GM21529 (cell line): ENCODE data around the gene C8G.

Experiments
- ATAC-seq: cut with Tn5 transposase; IDR thresholded peaks from one replicate; pipeline ENCODE4 v1.9.1; 2021; ENCODE audit not compliant: unreplicated experiment

Gene C8G

DNA sequence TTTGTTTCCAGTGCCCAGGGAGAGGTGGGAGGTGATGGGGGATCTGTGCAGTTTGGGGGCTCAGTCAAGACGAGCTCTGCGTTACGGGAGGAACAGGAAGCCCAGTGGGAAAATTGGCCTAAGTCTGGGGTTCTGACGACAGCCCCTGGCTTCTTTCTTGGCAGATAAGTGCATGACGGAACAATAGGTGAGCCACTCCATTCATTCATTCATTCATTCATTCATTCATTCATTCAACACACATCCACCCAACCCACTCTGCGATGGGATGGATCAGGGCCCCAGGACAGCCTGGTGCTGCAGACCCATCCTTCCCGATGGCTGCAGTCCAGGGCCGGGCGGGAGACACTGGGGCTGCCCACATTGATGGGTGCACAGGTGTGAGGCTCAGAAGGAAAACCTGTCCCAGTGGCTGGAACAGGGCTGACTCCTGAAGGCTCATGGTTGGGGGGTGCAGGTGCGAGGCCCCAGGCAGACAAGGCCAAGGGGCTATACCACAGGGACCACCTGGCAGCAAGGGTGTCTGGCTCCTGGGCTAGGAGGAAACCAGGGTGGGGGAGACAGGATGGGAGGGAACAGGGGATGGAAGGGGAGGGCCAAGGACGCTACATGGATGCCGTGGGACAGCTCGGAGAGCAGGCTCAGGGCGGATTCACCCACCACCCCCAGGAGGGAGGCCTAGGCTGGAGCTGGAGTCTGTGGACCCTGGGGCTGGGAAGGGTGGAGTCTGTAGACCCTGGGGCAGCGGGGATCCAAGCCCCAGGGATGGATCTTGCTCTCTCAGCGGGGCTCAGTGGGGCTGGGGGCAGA, 35.8 kb downstream of the C8G start:
- no peak for ATAC-seq

DNA sequence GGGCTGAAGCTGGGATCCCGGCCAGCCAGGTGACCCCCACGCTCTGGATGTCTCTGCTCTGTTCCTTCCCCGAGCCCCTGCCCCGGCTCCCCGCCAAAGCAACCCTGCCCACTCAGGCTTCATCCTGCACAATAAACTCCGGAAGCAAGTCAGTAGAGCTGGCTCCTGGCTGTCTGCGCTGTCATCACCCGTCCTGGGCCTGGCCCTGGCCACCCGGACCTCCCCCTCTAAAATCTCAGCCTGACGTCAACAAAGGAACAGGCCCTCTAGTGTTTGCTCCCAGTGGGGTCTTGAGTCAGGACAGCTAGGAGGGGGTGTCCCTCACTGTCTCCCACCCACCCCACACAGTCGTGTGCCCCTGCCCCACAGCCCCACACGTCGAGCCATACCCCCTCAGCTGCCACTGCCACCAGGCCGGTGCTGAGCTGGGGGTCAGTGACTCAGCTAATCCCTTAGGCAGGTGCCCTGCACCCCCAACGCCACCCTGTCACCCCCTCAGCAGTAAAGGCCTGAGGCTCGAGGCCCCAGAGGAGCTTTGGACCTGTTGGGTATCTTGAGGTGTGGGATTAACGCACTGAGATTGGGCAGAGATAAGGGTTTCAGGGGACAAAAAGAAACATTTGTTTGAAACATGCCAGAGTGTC, 36.7 kb downstream of the C8G start:
- ATAC-seq: no peak

DNA sequence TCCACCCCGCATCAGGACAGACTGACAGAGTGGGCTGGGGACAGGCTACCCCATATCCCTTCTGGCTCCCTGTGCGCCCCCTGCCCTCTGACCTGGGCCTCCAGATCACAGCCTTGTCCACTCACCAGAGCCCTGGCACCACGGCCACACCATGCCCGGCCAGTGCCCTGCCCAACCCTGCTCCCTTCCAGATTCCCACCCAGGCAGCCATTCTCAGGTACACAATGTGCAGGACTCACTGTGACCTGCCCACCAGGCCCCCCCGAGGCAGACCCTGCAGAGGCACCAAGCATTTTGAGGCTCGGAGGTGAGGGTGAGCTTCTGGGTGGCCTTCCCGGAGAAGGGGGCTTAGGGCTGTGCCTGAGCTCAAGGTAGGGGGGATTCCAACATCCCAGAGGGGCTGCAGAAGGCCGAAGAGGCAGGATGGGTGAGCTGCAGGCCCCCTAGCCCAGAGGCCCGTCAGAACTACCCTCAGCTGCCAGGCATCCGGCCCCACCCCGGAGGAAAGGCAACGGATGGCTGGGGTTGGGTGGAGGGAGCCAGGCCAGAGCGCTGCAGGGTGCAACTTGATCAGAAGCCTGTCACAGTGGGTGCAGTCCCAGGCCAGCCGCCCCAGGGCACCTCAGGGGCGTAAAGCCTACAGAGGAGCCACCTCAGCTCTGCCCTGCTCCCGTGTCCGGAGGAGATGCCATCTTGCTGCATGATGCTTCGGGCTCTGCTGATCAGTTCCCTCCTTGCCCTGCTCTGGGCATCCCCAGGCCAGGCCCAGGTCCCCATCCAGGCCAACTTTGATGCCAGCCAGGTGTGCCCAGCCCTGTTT, 37.4 kb downstream of the C8G start, which contains the start of gene LCNL1:
TSS of gene LCNL1 (plus strand) at position 762 of the 820 bp plus-strand sequence. CDS start 594 bp downstream, outside the sequence.
- ATAC-seq: no peak

DNA sequence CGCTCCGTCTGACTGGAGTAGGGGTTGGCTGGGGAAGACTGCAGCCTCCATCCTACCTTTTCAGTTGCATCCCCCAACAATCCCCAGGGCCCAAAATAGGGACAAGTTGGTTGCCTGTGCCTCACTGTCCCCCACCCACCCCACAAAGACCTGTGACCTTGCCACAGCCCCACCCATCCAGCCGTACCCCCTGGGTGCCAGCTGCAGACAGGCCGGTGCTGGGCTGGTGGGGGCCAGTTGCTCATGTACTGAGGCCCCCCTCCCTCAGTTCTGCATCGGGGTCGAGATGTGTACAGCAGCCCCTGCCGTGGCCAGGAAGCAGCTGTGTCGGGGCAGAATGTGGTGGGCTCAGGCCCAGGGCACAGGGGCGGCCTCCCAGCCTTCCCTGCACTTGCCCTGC, 38.1 kb downstream of the C8G start:
- no peak for ATAC-seq

DNA sequence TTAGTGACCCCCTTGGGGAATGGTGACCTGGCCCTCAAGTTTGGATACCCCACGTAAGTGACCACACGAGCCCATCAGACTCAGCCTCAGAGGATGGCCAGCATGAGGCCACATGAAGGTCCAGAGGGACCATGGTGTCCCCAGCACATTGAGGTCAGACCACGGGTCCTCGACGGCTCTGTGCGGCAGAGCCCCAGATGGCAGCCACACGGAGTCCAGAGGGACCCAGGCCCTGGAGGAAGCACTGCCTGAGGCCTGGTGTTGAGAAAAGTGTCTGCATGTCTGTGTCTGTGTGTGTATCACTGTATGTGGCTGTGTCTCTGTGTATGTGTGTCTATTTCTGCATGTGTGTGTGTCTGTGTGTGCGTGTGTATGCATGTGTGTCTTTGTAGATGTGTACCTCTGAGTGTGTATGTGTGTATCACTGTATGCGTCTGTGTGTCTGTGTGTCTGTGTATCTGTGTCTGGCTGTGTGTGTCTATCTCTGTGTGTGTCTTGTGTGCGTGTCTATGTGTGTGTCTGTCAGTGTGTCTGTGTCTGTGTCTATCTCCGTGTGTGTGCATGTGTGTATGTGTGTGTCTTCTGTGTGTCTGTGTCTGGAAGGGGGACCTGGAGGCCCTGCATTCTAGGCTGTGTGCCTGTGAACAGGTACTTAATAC, 38.7 kb downstream of the C8G start:
- ATAC-seq: no peak

DNA sequence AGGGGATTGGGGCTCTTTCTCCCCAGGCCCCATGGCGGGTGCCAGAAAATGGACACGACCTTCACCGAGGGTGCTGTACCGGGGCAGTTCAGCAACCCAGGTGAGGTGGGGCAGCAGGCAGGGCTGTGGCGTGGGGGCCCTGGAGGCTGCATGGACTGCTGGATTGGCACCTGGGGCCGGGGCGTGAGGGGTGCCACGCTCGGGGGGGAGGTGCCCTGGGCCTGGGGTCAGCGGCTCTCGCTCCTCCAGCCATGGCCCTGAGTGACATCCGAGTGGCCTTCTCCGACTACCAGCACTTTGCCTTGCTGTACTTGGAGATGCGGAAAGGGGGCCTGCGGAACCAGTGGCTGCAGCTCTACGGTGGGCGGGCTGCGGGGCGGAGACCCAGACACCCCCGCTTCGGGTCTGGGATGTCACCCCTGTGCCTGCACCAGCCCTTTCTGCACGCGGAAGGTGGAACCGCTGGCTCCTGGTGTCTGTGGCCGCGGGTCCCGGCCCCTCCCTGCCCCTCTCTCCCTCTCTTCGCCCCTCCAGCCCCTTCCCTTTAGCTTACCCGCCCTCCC, 39.5 kb downstream of the C8G start:
- ATAC-seq: no peak

DNA sequence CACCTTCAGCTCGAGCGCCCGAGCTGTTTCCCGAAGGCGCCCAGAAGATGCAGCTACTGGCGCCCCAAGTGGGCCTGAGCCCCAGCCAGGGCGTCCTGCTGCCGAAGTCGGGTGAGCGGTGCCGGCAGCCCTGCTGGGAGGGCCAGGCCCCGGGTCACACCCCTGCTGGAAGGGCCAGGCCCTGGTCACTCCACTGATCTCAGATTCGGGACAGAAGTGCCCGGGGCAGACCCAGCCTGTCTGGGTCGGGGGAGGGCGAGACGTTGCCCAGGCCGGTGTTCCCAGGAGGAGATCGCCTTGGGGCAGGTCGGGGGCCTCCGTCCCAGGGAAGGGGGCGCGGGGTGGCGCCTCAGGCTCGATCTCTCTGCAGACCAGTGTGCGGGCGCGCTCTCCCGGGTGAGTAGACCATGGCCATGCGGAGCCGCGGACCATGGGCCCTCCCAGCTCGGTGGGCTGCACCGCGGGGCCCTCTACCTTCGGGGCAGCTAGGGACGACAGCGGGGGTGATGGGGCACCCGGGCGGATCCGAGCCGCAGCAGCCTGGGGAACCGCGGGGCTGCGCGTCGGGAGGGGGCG, 40.1 kb downstream of the C8G start:
- ATAC-seq: no peak

DNA sequence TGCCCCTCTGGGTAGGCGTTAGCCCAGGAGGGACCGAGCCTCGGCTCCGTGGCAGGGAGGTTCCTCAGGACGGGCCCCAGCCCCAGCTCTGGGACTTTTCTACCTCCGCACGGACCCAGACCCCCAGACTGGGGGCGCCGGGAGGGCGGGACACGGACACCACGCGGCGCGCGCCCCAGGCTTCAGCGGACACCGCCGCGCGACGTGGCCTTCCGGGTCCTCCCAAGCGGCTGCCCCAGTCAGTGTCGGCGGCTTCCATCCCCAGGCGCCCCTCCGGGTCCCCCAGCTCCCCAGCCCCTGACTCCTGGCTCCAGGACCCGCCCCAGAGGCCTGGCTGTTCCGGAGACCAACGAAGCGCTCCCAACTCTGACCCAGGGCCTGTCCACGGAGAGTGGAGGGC, 40.8 kb downstream of the C8G start:
- no peak for ATAC-seq

DNA sequence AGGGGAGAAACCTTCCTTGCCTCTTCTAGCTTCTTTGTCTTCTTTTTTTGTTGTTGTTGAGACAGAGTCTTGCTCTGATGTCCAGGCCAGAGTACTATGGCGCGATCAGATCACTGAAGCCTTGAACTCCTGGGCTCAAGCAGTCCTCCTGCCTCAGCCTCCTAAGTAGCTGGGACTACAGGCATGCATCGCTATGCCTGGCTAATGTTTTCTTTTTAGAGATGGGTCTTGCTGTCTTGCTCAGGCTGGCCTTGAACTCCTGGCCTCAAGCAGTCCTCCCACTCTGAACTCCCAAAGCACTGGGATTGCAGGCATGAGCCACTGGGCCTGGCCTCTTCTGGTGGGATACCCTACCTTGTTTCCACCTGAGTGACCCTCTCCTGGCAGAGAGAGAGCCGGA, 43.8 kb downstream of the C8G start:
- ATAC-seq: no peak

DNA sequence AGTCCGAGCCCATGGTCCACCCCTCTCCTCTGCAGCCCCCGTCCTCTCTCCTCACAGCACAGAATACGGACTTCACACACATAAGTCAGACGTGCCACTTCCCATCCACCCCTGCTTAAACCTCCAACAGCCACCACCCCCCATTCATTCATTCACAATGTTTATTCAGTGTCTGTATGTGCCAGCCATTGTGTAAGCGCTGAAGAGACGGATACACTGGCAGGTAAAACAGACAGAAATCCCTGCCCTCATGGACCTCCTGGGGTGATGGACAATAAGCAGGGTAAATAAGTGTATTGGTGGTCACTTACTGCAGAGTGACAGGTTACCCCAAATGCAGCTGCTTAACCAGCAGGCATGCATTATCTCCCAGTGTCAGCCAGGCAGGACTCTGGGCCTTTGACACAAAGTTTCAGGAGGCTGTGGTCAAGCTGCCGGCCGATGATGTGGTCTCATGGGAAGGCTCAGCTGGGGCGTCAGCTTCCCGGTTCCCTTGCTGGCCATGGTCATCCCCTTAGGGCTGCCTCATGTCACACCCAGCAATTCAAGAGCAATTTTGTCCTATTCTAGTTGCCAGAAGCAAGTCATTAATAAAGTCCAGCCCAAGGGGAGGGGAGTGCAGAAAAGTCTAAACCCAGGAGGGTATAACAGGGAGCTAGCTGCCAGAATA, 45.3 kb downstream of the C8G start:
- no peak for ATAC-seq

DNA sequence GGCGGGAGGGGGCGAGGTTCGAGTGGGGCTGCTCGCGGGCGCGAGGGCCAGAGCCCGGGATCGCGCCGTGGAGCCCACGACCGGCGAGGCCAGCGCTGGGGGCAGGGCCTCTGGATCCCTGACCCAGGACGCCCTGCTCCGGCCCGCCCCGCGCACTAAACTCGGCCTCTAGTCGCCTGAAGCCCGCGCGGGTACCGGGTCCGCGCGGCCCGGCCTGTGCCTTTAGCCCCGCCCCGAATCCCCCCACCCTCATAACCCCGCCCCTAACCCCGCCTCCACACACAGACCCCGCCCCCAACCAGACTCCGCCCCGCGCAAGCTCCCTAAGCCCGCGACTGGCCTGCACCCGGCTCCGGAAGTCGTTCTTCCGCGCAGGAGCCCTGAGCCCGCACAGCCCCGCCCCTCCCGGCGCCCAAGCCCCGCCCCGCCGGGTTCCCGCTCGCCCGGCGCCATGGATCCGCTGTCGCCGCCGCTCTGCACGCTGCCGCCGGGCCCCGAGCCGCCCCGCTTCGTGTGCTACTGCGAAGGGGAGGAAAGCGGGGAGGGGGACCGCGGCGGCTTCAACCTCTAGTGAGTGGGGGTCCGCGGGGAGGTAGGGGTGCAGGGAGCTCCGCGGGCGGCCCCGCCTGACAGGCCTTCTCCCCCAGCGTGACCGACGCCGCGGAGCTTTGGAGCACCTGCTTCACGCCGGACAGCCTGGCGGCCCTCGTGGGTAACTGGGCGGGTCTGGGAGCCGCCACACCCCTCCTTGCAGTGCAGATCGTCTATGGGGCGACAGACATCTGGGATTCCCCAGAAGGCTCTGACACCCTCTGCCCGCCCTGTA, 47.2 kb downstream of the C8G start, which contains the start of gene PAXX:
TSS of gene PAXX (plus strand) at position 430 of the 826 bp plus-strand sequence. CDS start at position 452, 22 bp downstream.
- peak; percentile 87 for ATAC-seq

DNA sequence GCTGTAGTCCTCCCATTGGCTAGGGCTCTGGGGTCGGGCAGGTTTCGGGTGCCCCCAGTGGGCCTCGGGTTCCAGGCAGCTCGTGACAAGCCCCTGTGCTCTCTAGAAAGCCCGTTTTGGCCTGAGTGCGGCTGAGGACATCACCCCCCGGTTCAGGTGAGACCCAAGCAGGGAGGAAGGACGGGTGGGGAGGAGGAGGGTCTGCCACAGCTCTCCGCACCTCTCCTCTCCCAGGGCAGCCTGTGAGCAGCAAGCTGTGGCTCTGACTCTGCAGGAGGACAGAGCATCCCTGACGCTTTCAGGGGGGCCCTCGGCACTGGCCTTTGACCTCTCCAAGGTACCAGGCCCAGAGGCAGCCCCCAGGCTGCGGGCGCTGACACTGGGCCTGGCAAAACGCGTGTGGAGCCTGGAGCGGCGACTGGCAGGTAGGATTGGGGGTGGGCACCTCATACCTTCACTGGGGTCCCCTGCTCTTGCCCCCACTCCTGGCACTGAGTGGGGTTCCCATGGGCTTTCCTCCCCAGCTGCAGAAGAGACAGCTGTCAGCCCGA, 47.9 kb downstream of the C8G start:
- ATAC-seq: no peak

DNA sequence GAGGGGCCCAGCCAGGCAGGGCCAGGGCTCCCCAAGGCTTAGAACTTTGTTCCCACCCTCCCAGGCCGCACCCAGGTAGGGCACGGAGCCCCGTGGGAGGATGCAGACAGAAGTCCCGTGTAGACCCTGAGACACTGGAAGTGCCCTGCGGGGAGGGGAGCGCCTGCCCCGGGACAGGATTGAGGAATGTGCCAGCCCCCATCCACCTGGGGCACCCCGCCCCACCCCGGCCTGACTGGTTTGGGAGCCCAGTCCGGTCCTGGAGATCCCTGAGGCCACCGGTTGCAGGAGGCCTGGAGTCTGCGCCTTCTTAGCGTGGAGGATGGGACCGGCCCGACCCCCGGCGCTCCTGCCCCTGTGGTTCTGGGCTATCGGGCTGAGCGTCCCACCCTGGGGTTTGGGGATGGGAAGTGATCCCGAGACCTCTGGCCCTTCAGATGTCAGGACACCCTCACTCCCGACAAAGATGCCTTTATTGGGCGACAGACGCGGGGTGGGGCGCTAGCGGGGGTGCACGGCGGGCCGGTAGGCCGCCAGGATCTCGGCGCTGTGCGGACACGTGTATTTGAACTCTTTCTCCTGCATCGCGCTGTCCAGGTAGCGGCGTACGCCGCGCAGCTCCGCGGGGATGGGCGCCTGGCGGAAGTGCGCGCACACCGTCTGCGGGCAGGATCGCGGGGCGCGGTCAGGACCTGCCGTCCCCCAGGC, 49.3 kb downstream of the C8G start:
- ATAC-seq: no peak

DNA sequence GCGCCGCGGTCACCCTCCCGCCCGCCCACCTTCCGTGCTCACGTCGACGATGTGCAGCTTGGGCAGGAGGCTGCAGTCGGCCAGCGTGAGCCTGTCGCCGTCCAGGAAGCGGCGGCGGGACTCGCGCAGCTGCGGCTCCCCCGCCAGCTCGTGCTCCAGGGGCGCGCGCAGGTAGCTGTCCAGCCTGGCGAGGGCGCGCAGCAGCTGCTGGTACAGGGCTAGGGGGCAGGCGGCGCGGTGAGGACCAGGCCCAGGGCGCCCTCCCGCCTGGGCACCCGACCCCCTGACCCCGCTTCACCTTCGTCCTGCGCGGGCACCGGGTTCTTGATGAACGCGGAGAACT, 49.8 kb downstream of the C8G start:
- ATAC-seq: no peak

DNA sequence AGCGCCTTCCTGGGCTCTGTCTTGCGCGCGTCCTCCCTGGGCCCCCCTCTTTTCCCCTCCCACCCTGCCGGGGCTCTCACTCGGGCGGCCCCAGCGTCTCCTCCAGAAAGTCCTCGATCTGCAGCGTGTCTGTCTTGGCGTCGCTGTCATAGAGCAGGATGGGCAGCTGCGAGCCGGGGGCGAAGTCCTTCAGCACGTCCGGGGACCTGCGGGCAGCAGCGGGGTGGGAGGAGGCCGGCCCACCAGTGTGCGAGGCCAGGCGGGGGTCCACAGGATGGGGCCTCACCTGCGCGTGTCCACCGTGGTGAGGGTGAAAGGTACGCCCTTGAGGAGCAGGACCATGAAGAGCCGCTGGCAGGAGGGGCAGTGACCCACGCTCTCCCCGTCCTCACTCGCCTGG, 50.3 kb downstream of the C8G start:
- no peak for ATAC-seq

DNA sequence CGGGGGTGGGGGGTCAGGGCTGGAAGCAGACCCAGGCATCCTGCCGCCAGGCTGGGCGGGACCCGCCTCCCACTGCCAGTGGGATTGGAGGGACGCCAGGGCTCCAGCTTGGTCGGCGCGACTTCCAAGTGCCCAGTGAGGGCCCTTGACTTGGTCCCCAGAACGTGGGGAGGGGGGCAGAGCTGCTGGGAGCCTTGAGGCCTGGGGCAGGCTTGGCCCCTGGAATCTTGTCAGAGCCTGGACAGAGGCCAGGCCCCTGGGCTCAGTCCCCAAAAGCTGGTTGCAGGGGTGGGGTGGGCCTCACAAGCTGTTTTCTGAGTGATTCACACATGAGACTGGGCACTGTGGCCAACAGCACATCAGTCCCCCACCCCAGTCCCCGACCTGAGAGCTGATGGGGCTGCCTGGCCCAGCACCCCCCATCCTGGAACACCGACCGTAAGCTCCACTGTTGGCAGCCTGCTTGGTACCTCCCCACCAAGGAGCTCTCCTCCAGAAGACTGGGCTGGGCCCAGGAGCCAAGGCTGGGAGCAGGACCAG, 50.8 kb downstream of the C8G start:
- ATAC-seq: no peak
